Central memory CD4-positive, alpha-beta T cell (primary cell): ENCODE measurements around the gene XXYLT1.
"Not testable (repeated sequence)": the region's sequence is repeated elsewhere in the genome, so short reads cannot be mapped to it uniquely, and the experiment has no call there.

Source experiments
- DNase-seq: peaks from one replicate; pipeline ENCODE4 v3.0.0; 2022

The XXYLT1 gene

GRCh38 chr3:195059471-195060216 is 211.3 kb downstream of the XXYLT1 start:
- DNase-seq: no peak

GRCh38 chr3:195059006-195059350 is 212.0 kb downstream of the XXYLT1 start:
- no peak for DNase-seq

GRCh38 chr3:195058336-195059005 is 212.5 kb downstream of the XXYLT1 start:
- DNase-seq: no peak

- no peak for DNase-seq
Measured at GRCh38 chr3:195057716-195058115, 213.2 kb downstream of the XXYLT1 start.

GRCh38 chr3:195056506-195056905 is 214.5 kb downstream of the XXYLT1 start:
- no peak for DNase-seq

- no peak for DNase-seq
Measured at GRCh38 chr3:195054311-195054710, 216.6 kb downstream of the XXYLT1 start.

GRCh38 chr3:195052939-195053338 is 218.0 kb downstream of the XXYLT1 start:
- no peak for DNase-seq

- not testable (repeated sequence) for DNase-seq
Measured at GRCh38 chr3:195050296-195050695, 220.7 kb downstream of the XXYLT1 start.

- DNase-seq: no peak
Measured at GRCh38 chr3:195048059-195048905, 222.7 kb downstream of the XXYLT1 start.

- DNase-seq: no peak
Measured at GRCh38 chr3:195047536-195047935, 223.4 kb downstream of the XXYLT1 start.

GRCh38 chr3:195046441-195046840 is 224.5 kb downstream of the XXYLT1 start:
- DNase-seq: no peak

- no peak for DNase-seq
Measured at GRCh38 chr3:195045481-195046210, 225.3 kb downstream of the XXYLT1 start.

GRCh38 chr3:195044411-195044810 is 226.5 kb downstream of the XXYLT1 start:
- no peak for DNase-seq

- no peak for DNase-seq
Measured at GRCh38 chr3:195043607-195044339, 227.2 kb downstream of the XXYLT1 start.

- DNase-seq: no peak
Measured at GRCh38 chr3:195042743-195043606, 228.0 kb downstream of the XXYLT1 start.

- DNase-seq: no peak
Measured at GRCh38 chr3:195041871-195042742, 228.9 kb downstream of the XXYLT1 start.

- no peak for DNase-seq
Measured at GRCh38 chr3:195040773-195041520, 230.0 kb downstream of the XXYLT1 start.

GRCh38 chr3:195040094-195040493 is 230.9 kb downstream of the XXYLT1 start:
- no peak for DNase-seq

- no peak for DNase-seq
Measured at GRCh38 chr3:195039180-195039843, 231.6 kb downstream of the XXYLT1 start.
